K562 (cell line): Measurements from ENCODE around the gene KRT38. TPM values are rescaled to one million over a fixed set of nuclear protein-coding genes. Genes with fewer than 3 reads are reported as not detected.

Experiments used
- ATAC-seq: fragments of 200-7000 bp; cut with Tn5 transposase; 3 replicates; pipeline ENCODE4 v1.9.1; 2020; ENCODE audit warnings: moderate library complexity
- BruUV-seq: library from RNA; stranded (reverse); fragments of 400-500 nt; replicated peaks from 2 replicates; lab custom pipeline; 2021; lab: Mats Ljungman, UMichigan
- CTCF ChIA-PET: fragments of 300-600 bp; formaldehyde crosslinking; extraction: SDS; loops from one replicate; lab custom pipeline; 2021; ENCODE audit warnings: low intra/inter-chr PET ratio; lab: Yijun Ruan, JAX
- POLR2A ChIA-PET: fragments of 300-600, 350-650 bp; sonication (Branson Sonifier 250); formaldehyde crosslinking; extraction: SDS; loops from one replicate; lab custom pipeline; 2021; ENCODE audit warnings: antibody characterized with exemption, inconsistent platforms; lab: Yijun Ruan, JAX
- DNase-seq, 4 experiments: peaks; one replicate each; pipeline versions ENCODE4 v3.0.0 to v3.0.0-alpha.2; 2011 to 2018; ENCODE audit warnings: low spot score in 3 of 4, mixed read lengths in 3 of 4; ENCODE audit errors: extremely low read depth in 1 of 4
- FAIRE-seq: peaks from 2 replicates; lab custom pipeline; 2011; peaks lifted over from hg19 to GRCh38; lab: Jason Lieb, UNC
- H2AFZ ChIP-seq: 2 replicates; pipeline ENCODE4 v1.6.0; 2011; ENCODE audit warnings: low read depth, low read length, control low read depth, inconsistent platforms
- H3K27ac ChIP-seq: fragments of 200-600 bp; 3 replicates; pipeline ENCODE4 v1.8.0; 2011; ENCODE audit warnings: low read depth, mild to moderate bottlenecking, control low read depth, inconsistent platforms, low read length, moderate library complexity, mixed read lengths; ENCODE audit errors: extremely low read depth
- H3K27me3 ChIP-seq, 2 experiments: fragments of 300-600 bp in 1 of 2; 2 replicates in 1 of 2; 3 replicates in 1 of 2; pipeline versions ENCODE4 v1.6.0 to v1.8.0; 2011; ENCODE audit warnings: inconsistent platforms in 2 of 2, low read length in 2 of 2, mild to moderate bottlenecking in 1 of 2, mixed read lengths in 1 of 2, moderate library complexity in 1 of 2; ENCODE audit not compliant: control insufficient read depth in 2 of 2, insufficient read depth in 2 of 2
- H3K36me3 ChIP-seq: fragments of 300-600 bp; 3 replicates; pipeline ENCODE4 v1.8.0; 2011; ENCODE audit warnings: mild to moderate bottlenecking, low read length, inconsistent platforms; ENCODE audit not compliant: control insufficient read depth, insufficient read depth
- H3K4me1 ChIP-seq, 2 experiments: fragments of 200-600 bp in 1 of 2; replicated peaks in 1 of 2; 2 replicates in 1 of 2; 3 replicates in 1 of 2; pipeline versions ENCODE4 v1.5.1 to v1.8.0; 2011; ENCODE audit warnings: inconsistent platforms in 2 of 2, low read length in 2 of 2, mild to moderate bottlenecking in 1 of 2, mixed read lengths in 1 of 2, moderate library complexity in 1 of 2; ENCODE audit not compliant: control insufficient read depth in 2 of 2, insufficient read depth in 2 of 2
- H3K4me2 ChIP-seq: 2 replicates; pipeline ENCODE4 v1.6.1; 2011; ENCODE audit warnings: low read length, control low read depth, inconsistent platforms, mixed read lengths; ENCODE audit not compliant: insufficient read depth
- H3K4me3 ChIP-seq: fragments of 200-600 bp; sonication (generic), shearing (Covaris generic); 2 replicates; pipeline ENCODE4 v1.5.1; 2016; ENCODE audit warnings: control low read depth, inconsistent platforms
- H3K79me2 ChIP-seq: fragments of 200-600 bp; 3 replicates; pipeline ENCODE4 v1.8.0; 2011; ENCODE audit warnings: low read length, inconsistent platforms; ENCODE audit not compliant: control insufficient read depth, insufficient read depth
- H3K9ac ChIP-seq, 2 experiments: 2 replicates each; pipeline versions ENCODE4 v1.6.0 to v1.6.1; 2011; ENCODE audit warnings: low read depth in 2 of 2, low read length in 2 of 2, control low read depth in 1 of 2, inconsistent platforms in 1 of 2, mild to moderate bottlenecking in 1 of 2, mixed read lengths in 1 of 2; ENCODE audit not compliant: insufficient read depth in 1 of 2
- H3K9me1 ChIP-seq: one replicate; pipeline ENCODE4 v1.6.0; 2011; ENCODE audit warnings: inconsistent platforms, mild to moderate bottlenecking, low read length, moderate library complexity; ENCODE audit not compliant: control insufficient read depth, insufficient read depth
- H3K9me3 ChIP-seq: replicated peaks from 2 replicates; pipeline ENCODE4 v1.5.1; 2011; ENCODE audit warnings: low read depth, low read length, inconsistent platforms; ENCODE audit not compliant: control insufficient read depth, insufficient read depth
- H4K20me1 ChIP-seq: replicated peaks from 2 replicates; pipeline ENCODE4 v1.6.1; 2011; ENCODE audit warnings: low read length, inconsistent platforms, mixed read lengths; ENCODE audit not compliant: control insufficient read depth, insufficient read depth
- CREBBP ChIP-seq: IDR thresholded peaks from one replicate; pipeline ENCODE4 v1.6.1; 2012; ENCODE audit warnings: low read depth, mild to moderate bottlenecking, control low read depth, inconsistent platforms, low read length
- ELF4 ChIP-seq: fragments of 450-650 bp; formaldehyde crosslinking; IDR thresholded peaks from 2 replicates; pipeline ENCODE4 v1.4.0; 2022; ENCODE audit warnings: missing genetic modification characterization
- KDM2B ChIP-seq: fragments of 250-450 bp; sonication (Bioruptor Pico); IDR thresholded peaks from 2 replicates; pipeline ENCODE4 v1.8.0; 2021; ENCODE audit warnings: mild to moderate bottlenecking, moderate library complexity
- MIER1 ChIP-seq: fragments of 450-650 bp; IDR thresholded peaks from 2 replicates; pipeline ENCODE4 v1.6.1; 2016; ENCODE audit warnings: antibody characterized with exemption, mild to moderate bottlenecking, low read depth
- RFX5 ChIP-seq: IDR thresholded peaks from 2 replicates; pipeline ENCODE4 v1.6.1; 2011; ENCODE audit warnings: low read depth, mild to moderate bottlenecking, improper control_type of control experiment, low read length
- SPI1 ChIP-seq: IDR thresholded peaks from 2 replicates; pipeline ENCODE4 v1.6.1; 2011; ENCODE audit warnings: low read depth, low read length, control low read depth, borderline replicate concordance
- ZC3H8 ChIP-seq: fragments of 450-650 bp; IDR thresholded peaks from 2 replicates; pipeline ENCODE4 v1.6.1; 2017
- ZNF146 ChIP-seq: IDR thresholded peaks from one replicate; pipeline ENCODE4 v1.6.1; 2018; ENCODE audit warnings: missing compliant biosample characterization; ENCODE audit not compliant: unreplicated experiment
- ZNF224 ChIP-seq: sonication (generic); formaldehyde crosslinking; IDR thresholded peaks from 2 replicates; pipeline ENCODE4 v1.8.0; 2022; ENCODE audit warnings: mild to moderate bottlenecking, missing genetic modification reagents
- WGBS: fragments of 100-300 bp; shearing (Covaris generic); methylation state at CpG from one replicate; pipeline ENCODE4 v1.1.6; 2016; ENCODE audit warnings: low coverage, mixed read lengths; ENCODE audit not compliant: insufficient coverage; ENCODE audit errors: missing lambda C conversion rate; 5-methylcytosine and 5-hydroxymethylcytosine counted together
- in situ Hi-C: fragments of 300-500 bp; cut with MboI; formaldehyde crosslinking; loops from 4 replicates; pipeline ENCODE4 v1.15.0; 2018; ENCODE audit warnings: inconsistent platforms, mixed read lengths
- intact Hi-C: fragments of 100-400 bp; cut with micrococcal nuclease; formaldehyde crosslinking; loops from 2 replicates; pipeline ENCODE4 v1.14.2; 2022
- polyA plus RNA-seq, 8 experiments: library from polyadenylated mRNA; depleted of rRNA in 4 of 8; stranded (reverse) in 5 of 8; unstranded in 3 of 8; fragments of >200 nt; fragmentation: Nextera tagmentation in 2 of 8; fragmentation: Illumina TruSeq in 1 of 8; extraction: Ambion mirVana in 2 of 8; extraction: Trizol in 1 of 8; gene quantifications; 2 replicates each; pipeline versions ENCODE4 v1.2.1 to v1.2.3, GENCODE V29; 2011 to 2014; ENCODE audit warnings: inconsistent platforms in 1 of 8, missing spikeins in 1 of 8
- total RNA-seq, 7 experiments: library from RNA; depleted of rRNA in 6 of 7; stranded (reverse); fragments of >200 nt in 6 of 7; fragmentation: Illumina TruSeq in 2 of 7; extraction: Trizol in 2 of 7; gene quantifications; 2 replicates each; pipeline versions ENCODE4 v1.2.1 to v1.2.3, GENCODE V29; 2011 to 2021; ENCODE audit warnings: low replicate concordance in 1 of 7
- TF ChIP-seq, protein P1 (sequence below): fragments of 250-450 bp; sonication (Bioruptor Pico); IDR thresholded peaks from 2 replicates; pipeline ENCODE4 v1.8.0; 2021; ENCODE audit warnings: borderline replicate concordance, mild to moderate bottlenecking, moderate library complexity; ENCODE audit not compliant: poor library complexity, severe bottlenecking
- TF ChIP-seq, protein P2 (sequence below), 3 experiments: IDR thresholded peaks in 2 of 3; conservative IDR thresholded peaks in 1 of 3; 2 replicates each; pipeline ENCODE4 v1.5.1; 2011 to 2012; ENCODE audit warnings: low read length in 3 of 3, mild to moderate bottlenecking in 3 of 3, control low read depth in 2 of 3, improper control_type of control experiment in 1 of 3, inconsistent platforms in 1 of 3, low read depth in 1 of 3, mixed read lengths in 1 of 3, moderate library complexity in 1 of 3; ENCODE audit not compliant: insufficient read depth in 2 of 3
- TF ChIP-seq, protein P3 (sequence below): fragments of 250-450 bp; sonication (Bioruptor Pico); IDR thresholded peaks from 2 replicates; pipeline ENCODE4 v1.5.0; 2020; ENCODE audit warnings: mild to moderate bottlenecking, borderline replicate concordance

Gene KRT38
- total and polyA plus RNA-seq, 9 of the 15 experiments (the other 6 are each of a cell fraction or from before 2014, with no cell fraction given) = not detected

DNA sequence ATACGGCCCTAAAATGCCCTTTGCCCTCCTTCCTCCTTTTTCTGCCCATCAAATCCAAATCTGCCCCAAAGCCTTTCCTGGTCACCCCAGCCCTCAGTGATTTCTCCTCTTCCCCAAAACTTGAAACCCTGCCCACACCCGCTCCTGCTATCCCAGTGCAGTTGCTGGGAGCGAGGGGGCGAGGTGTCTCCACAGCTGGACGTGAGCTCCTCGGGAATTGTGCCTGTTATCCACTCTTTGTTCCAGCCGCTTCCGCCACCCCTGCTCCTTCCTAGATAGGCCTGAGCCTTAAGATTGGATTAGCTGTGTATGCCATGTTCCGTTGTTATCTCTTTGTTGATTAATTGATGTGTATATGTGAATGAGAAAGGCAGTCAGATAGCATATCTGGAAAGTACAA, 42.7 kb upstream of the KRT38 start:
- H3K9me1 ChIP-seq = no peaks in the 10 kb centered on the region
- H3K27me3 ChIP-seq = peaks cover 10 to 49% of the 10 kb centered on the region in 2 experiments; a peak in 4 of 5 replicates
- WGBS = 13% methylated on average over 9 of the region's 9 CpGs
- BruUV-seq = no TSS peak
- in situ Hi-C loops = no loop called here
- no peaks in the 10 kb centered on the region for H3K9me3 ChIP-seq
- DNase-seq = no peak
- peaks cover 9 to 19% of the 10 kb centered on the region in 2 experiments; a peak in 4 of 5 replicates for H3K4me1 ChIP-seq
- ChIA-PET CTCF (interaction anchor here (0.8 kb wide), 1 partner anchor 65 kb away, joined by 3 read pairs; no protein-coding TSS in a partner anchor), POLR2A (interaction anchor here (2.3 kb wide), 1 partner anchor 66 kb away, joined by 6 read pairs; no protein-coding TSS in a partner anchor)
- no peaks in the 10 kb centered on the region for H3K36me3 ChIP-seq
- no peaks in the 10 kb centered on the region for H3K79me2 ChIP-seq
- no peak overlapping the region for H3K27ac ChIP-seq
- H3K4me3 ChIP-seq = no peak overlapping the region
- intact Hi-C loops = loop anchor here (10.0 kb wide), 1 partner anchor 181 kb away; no protein-coding TSS in a partner anchor
- no peak for ATAC-seq
- no peak overlapping the region for H3K9ac ChIP-seq
- no peak overlapping the region for H2AFZ ChIP-seq
- peaks cover 12% of the 10 kb centered on the region for H4K20me1 ChIP-seq
- no peak for FAIRE-seq
- H3K4me2 ChIP-seq = no peak overlapping the region
- TF ChIP-seq CREBBP = no peak
- no peak for TF ChIP-seq ZNF146
- TF ChIP-seq MIER1 = no peak
- TF ChIP-seq ZC3H8 = no peak
- TF ChIP-seq RFX5 = no peak

DNA sequence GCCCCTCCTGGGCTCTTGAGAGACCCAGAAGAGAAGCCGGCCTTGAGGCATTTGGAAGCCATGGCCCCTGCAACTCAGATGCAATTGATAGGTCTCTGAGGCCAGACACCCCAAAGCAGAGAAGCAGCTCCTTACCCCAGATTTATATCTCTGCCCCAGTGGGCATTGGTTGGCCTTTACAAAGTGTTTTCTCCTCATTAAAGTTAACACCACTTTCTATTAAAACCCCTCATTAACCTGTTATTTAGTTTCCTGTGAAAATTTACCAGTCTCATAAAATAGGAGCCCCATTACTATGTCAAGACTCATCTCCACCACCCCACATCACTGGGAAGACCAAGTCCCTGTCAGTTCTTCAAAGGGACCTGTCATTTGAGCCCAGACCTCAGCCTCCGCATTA, 40.3 kb upstream of the KRT38 start, which contains the start of gene KRT35:
Gene KRT35 (minus strand): TSS at position 116 of the 400 bp plus-strand sequence. CDS start 54 bp downstream, at position 62.
- 0% methylated on average over 2 of the region's 2 CpGs for WGBS
- H3K9me1 ChIP-seq = no peaks in the 10 kb centered on the region
- no peaks in the 10 kb centered on the region for H3K36me3 ChIP-seq
- H3K79me2 ChIP-seq = no peaks in the 10 kb centered on the region
- peaks cover 17 to 66% of the 10 kb centered on the region in 2 experiments for H3K27me3 ChIP-seq
- H4K20me1 ChIP-seq = peaks cover 12% of the 10 kb centered on the region
- H3K27ac ChIP-seq = no peak within 1 kb of the TSS
- H3K4me3 ChIP-seq = no peak within 1 kb of the TSS
- in situ Hi-C loops = no loop called here
- FAIRE-seq = no peak
- no peak within 1 kb of the TSS for H2AFZ ChIP-seq
- no peak within 1 kb of the TSS for H3K4me2 ChIP-seq
- DNase-seq = no peak
- BruUV-seq = no TSS peak
- intact Hi-C loops = loop anchor here (10.0 kb wide), 1 partner anchor 184 kb away; no protein-coding TSS in a partner anchor
- H3K4me1 ChIP-seq = peaks cover 8 to 9% of the 10 kb centered on the region in 2 experiments; a peak in 4 of 5 replicates
- ChIA-PET POLR2A (no interaction called here), CTCF (no interaction called here)
- ATAC-seq = no peak
- no peaks in the 10 kb centered on the region for H3K9me3 ChIP-seq
- H3K9ac ChIP-seq = no peak within 1 kb of the TSS
- TF ChIP-seq, protein P1, sequence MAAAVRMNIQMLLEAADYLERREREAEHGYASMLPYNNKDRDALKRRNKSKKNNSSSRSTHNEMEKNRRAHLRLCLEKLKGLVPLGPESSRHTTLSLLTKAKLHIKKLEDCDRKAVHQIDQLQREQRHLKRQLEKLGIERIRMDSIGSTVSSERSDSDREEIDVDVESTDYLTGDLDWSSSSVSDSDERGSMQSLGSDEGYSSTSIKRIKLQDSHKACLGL = no peak
- TF ChIP-seq, protein P2, sequence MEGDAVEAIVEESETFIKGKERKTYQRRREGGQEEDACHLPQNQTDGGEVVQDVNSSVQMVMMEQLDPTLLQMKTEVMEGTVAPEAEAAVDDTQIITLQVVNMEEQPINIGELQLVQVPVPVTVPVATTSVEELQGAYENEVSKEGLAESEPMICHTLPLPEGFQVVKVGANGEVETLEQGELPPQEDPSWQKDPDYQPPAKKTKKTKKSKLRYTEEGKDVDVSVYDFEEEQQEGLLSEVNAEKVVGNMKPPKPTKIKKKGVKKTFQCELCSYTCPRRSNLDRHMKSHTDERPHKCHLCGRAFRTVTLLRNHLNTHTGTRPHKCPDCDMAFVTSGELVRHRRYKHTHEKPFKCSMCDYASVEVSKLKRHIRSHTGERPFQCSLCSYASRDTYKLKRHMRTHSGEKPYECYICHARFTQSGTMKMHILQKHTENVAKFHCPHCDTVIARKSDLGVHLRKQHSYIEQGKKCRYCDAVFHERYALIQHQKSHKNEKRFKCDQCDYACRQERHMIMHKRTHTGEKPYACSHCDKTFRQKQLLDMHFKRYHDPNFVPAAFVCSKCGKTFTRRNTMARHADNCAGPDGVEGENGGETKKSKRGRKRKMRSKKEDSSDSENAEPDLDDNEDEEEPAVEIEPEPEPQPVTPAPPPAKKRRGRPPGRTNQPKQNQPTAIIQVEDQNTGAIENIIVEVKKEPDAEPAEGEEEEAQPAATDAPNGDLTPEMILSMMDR (IDR thresholded peaks at IDR 0.05 in 2 of 3, conservative IDR thresholded peaks at IDR 0.05 in 1 of 3; ENCODE audit: insufficient read depth in 2 of 3, low read depth in 1 of 3, low read length in 3 of 3) = no peak
- TF ChIP-seq ELF4 (CRISPR knock-in tag) = no peak
- TF ChIP-seq, protein P3, sequence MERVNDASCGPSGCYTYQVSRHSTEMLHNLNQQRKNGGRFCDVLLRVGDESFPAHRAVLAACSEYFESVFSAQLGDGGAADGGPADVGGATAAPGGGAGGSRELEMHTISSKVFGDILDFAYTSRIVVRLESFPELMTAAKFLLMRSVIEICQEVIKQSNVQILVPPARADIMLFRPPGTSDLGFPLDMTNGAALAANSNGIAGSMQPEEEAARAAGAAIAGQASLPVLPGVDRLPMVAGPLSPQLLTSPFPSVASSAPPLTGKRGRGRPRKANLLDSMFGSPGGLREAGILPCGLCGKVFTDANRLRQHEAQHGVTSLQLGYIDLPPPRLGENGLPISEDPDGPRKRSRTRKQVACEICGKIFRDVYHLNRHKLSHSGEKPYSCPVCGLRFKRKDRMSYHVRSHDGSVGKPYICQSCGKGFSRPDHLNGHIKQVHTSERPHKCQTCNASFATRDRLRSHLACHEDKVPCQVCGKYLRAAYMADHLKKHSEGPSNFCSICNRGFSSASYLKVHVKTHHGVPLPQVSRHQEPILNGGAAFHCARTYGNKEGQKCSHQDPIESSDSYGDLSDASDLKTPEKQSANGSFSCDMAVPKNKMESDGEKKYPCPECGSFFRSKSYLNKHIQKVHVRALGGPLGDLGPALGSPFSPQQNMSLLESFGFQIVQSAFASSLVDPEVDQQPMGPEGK (CRISPR knock-in tag) = no peak
- TF ChIP-seq SPI1 = no peak
- TF ChIP-seq ZNF224 (CRISPR knock-in tag) = no peak
- TF ChIP-seq KDM2B (CRISPR knock-in tag) = no peak
